HFFc6 (cell line): ENCODE data around the gene TSPAN1. TPM values are rescaled to one million over a fixed set of nuclear protein-coding genes. Genes with fewer than 3 reads are reported as not detected.

Experiments used
- DNase-seq: peaks from one replicate; pipeline ENCODE4 v3.0.0-alpha.2; 2018
- H3K27ac Mint-ChIP-seq: 2 replicates; pipeline ENCODE4 v1.8.0; 2020; ENCODE audit warnings: mild to moderate bottlenecking, mixed read lengths
- H3K27me3 Mint-ChIP-seq: 2 replicates; pipeline ENCODE4 v1.8.0; 2021; ENCODE audit warnings: mild to moderate bottlenecking, moderate library complexity, mixed read lengths; ENCODE audit not compliant: insufficient read depth
- H3K36me3 Mint-ChIP-seq: 2 replicates; pipeline ENCODE4 v1.8.0; 2021; ENCODE audit warnings: low read depth, mixed read lengths
- H3K4me1 Mint-ChIP-seq: 2 replicates; pipeline ENCODE4 v1.8.0; 2020; ENCODE audit warnings: low read depth, mixed read lengths
- H3K4me3 Mint-ChIP-seq: 2 replicates; pipeline ENCODE4 v1.8.0; 2020; ENCODE audit warnings: mild to moderate bottlenecking, moderate library complexity, mixed read lengths
- H3K9me3 Mint-ChIP-seq: 2 replicates; pipeline ENCODE4 v1.8.0; 2020; ENCODE audit warnings: mild to moderate bottlenecking, mixed read lengths
- CTCF ChIP-seq: fragments of 200-600 bp; sonication (generic); IDR thresholded peaks from 2 replicates; pipeline ENCODE4 v1.5.0; 2021; ENCODE audit warnings: antibody characterized with exemption, mild to moderate bottlenecking
- total RNA-seq, 6 experiments: library from RNA; stranded (reverse); fragmentation: NEBNext Ultra II Directional; extraction: Animal tissue kit (Norgen Biotek cat#: 25700); gene quantifications; 2 replicates in 1 of 6; 3 replicates in 5 of 6; pipeline ENCODE4 v1.2.3, GENCODE V29; 2021

Gene TSPAN1
- total RNA-seq, 6 experiments from 2014 or later = 0.80 to 1.9 (median 1.1) TPM

GRCh38 chr1:46131712-46132528 is 43.0 kb upstream of the TSPAN1 start:
- H3K9me3 Mint-ChIP-seq = no peaks in the 10 kb centered on the region
- DNase-seq = no peak
- no peak for TF ChIP-seq CTCF
- peak overlapping the region; percentile 96 for H3K4me3 Mint-ChIP-seq
- H3K27me3 Mint-ChIP-seq = peaks cover 9% of the 10 kb centered on the region
- H3K27ac Mint-ChIP-seq = peak overlapping the region; percentile 100
- 0 out of 2 replicates have a peak, but pooled peaks cover 5% of the 10 kb centered on the region for H3K36me3 Mint-ChIP-seq
- H3K4me1 Mint-ChIP-seq = peaks cover 61% of the 10 kb centered on the region

- DNase-seq = peak; percentile 99
- Mint-ChIP-seq H3K4me3 (peak within 1 kb of the TSS; percentile 96), H3K36me3 (0 out of 2 replicates have a peak, but pooled peaks cover 5% of the 10 kb centered on the region), H3K4me1 (peaks cover 66% of the 10 kb centered on the region), H3K27ac (peak within 1 kb of the TSS; percentile 100), H3K9me3 (no peaks in the 10 kb centered on the region), H3K27me3 (peaks cover 8% of the 10 kb centered on the region)
- TF ChIP-seq CTCF = no peak; the same call in 1 of the 2 replicates
These were observed 42.2 kb upstream of the TSPAN1 start, which contains the start of gene PIK3R3 for GRCh38 chr1:46132529-46133180. PIK3R3 (minus strand) TSS chr1:46132629; CDS start chr1:46131952, 677 bp downstream.

- peaks cover 71% of the 10 kb centered on the region for H3K4me1 Mint-ChIP-seq
- no peak for DNase-seq
- no peaks in the 10 kb centered on the region for H3K9me3 Mint-ChIP-seq
- H3K4me3 Mint-ChIP-seq = peak overlapping the region; percentile 96
- H3K27me3 Mint-ChIP-seq = peaks cover 7% of the 10 kb centered on the region
- no peaks in the 10 kb centered on the region for H3K36me3 Mint-ChIP-seq
- H3K27ac Mint-ChIP-seq = peak overlapping the region; percentile 100
- no peak for TF ChIP-seq CTCF
These were observed 41.7 kb upstream of the TSPAN1 start for GRCh38 chr1:46133181-46133658.

GRCh38 chr1:46133781-46134350 is 41.0 kb upstream of the TSPAN1 start:
- Mint-ChIP-seq H3K9me3 (no peaks in the 10 kb centered on the region), H3K4me3 (peak overlapping the region; percentile 96), H3K4me1 (peaks cover 67% of the 10 kb centered on the region), H3K27me3 (peaks cover 5% of the 10 kb centered on the region), H3K36me3 (no peaks in the 10 kb centered on the region), H3K27ac (peak overlapping the region; percentile 100)
- DNase-seq = no peak
- no peak for TF ChIP-seq CTCF

- peak; percentile 75 for DNase-seq
- Mint-ChIP-seq H3K4me3 (no peak overlapping the region), H3K9me3 (no peaks in the 10 kb centered on the region), H3K36me3 (no peaks in the 10 kb centered on the region), H3K27me3 (peaks cover 7% of the 10 kb centered on the region), H3K27ac (peak overlapping the region; percentile 39), H3K4me1 (peaks cover 60% of the 10 kb centered on the region)
- no peak for TF ChIP-seq CTCF
These were observed 40.1 kb upstream of the TSPAN1 start for GRCh38 chr1:46134660-46135331.
